Muscle of arm (tissue), 14 donors: ENCODE results near the gene CLDN14. TPM values are rescaled to one million over a fixed set of nuclear protein-coding genes. Genes with fewer than 3 reads are reported as not detected.

Source experiments
- DNase-seq: peaks from one replicate; pipeline ENCODE4 v3.0.0-alpha.2; 2013
- long read RNA-seq, 11 donors: transcript quantifications; one replicate each; lab custom pipeline, GENCODE V29; 2026
- polyA plus RNA-seq, 12 donors: library from polyadenylated mRNA; unstranded; fragments of 120-200 nt; gene quantifications; one replicate each; pipeline ENCODE4 v1.2.1, GENCODE V29; 2013; ENCODE audit not compliant: insufficient read length in 12 of 12

The CLDN14 gene
- 1 to 10 TPM in 8 of 12 donors, under 1 TPM in 2, not detected in 2; 0.49 to 8.5 (median 1.8) TPM for polyA plus RNA-seq
- long read RNA-seq, donor 1, result 0 reads
- long read RNA-seq, donor 2, partial matches to known transcripts, result 0 of 4 reads
- long read RNA-seq, donor 2, other reads (novel, unspliced or antisense), result 0 of 4 reads
- long read RNA-seq, donor 3, partial matches to known transcripts, result 0 of 1 reads
- long read RNA-seq, donor 3, other reads (novel, unspliced or antisense), result 0 of 1 reads
- long read RNA-seq, donor 4, partial matches to known transcripts, result 0 of 1 reads
- long read RNA-seq, donor 4, other reads (novel, unspliced or antisense), result 0 of 1 reads
- long read RNA-seq, donor 5, result 0 reads
- long read RNA-seq, donor 6, result 0 reads
- long read RNA-seq, donor 7, result 0 reads
- long read RNA-seq, donor 8, partial matches to known transcripts, result 0 of 3 reads
- long read RNA-seq, donor 8, other reads (novel, unspliced or antisense), result 0 of 3 reads
- long read RNA-seq, donor 9, result 0 reads
- long read RNA-seq, donor 10, partial matches to known transcripts, result 0 of 3 reads
- long read RNA-seq, donor 10, other reads (novel, unspliced or antisense), result 0 of 3 reads
- long read RNA-seq, donor 11, result 0 reads

DNA sequence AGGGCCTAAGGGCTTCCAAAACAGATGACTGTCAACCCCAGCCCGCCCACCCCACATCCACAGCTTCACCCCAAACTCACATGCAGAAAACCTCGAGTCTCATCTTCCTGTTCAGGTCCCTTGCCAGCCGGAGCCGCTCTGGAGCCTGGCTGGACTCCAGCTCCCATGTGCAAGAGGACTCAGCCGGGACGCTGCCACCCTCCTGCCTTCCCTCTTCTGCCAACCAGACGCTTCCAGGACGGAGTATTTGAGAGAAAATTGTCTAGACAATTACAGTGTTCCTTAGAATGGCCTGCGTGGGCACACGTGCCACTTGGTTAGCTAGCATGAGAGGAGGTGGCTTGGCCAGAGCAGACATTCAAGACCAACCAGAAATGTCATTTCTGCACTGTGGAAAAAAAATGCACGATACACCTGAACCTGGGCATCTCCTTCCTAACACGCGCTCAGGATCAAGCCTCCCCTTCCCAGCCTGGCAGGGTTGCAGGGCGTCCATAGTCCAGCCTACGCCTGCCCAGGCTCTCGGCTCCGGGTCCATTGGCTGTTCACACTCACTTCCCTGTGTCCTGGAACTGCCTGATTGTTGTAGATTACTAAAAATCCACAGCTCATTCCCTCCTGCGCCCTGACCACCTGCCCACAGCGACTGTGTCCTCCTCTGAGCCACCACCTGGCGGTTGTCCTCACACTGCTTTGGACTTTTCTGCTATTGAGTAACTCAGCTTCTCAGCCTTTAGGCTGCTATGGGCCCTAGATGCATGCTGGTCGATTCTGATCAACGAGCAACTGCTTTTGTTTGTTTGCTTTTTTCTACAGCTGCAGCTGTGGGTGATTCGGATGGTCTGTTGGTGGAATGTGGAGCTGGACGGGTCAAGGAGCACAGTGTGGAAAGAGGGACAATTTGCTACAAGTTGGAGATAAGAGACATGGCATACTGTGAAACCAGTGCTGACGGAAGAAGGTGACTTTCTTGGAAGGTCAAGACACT is at the start of gene CLDN14:
CLDN14 (minus strand) TSS at position 708 of the 988 bp plus-strand sequence. CDS start 18,427 bp downstream, outside the sequence.
- no peak for DNase-seq

DNA sequence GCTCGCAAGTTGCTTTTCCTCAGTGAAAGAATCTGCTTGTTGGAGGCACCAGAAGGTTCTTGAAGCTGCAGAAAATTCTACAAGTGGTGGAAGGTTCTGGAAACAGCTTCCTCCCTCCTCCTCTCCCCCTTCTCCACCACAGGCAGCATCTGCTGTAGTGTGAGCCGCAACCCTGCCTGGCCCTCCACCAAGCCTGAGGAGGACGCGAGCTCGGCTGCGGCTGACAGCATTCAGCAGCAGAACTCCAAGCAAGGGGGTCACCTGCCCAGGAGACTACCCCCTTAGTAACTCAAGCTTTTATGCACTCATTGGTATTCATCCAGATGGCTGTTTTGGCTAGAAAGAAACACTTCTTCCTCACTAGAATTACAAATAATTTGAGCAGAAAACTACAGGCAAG is 48.8 kb upstream of the CLDN14 start:
- no peak for DNase-seq

GRCh38 chr21:36527317-36527716 is 47.4 kb upstream of the CLDN14 start:
- no peak for DNase-seq

DNA sequence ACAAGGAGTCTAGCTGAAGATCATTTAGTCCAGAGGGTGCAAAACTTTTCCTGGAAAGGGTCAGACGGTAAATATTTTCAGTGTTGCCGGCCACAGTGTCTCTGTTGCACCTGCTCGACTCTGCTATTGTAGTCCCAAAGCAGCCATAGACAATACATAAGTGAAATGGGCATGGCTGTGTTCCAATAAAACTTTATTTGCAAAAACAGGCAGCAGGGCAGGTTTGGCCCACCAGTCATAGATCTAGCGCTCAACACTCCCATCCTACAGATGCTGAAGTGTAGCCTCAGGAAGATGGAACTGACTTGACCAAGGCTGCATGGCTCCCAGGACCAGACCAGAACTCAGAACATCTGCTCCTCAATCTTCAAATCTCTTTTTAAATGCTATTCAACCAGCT is 46.2 kb upstream of the CLDN14 start:
- DNase-seq, result no peak

- DNase-seq, result no peak
Measured at GRCh38 chr21:36524477-36524876, 44.6 kb upstream of the CLDN14 start.

DNA sequence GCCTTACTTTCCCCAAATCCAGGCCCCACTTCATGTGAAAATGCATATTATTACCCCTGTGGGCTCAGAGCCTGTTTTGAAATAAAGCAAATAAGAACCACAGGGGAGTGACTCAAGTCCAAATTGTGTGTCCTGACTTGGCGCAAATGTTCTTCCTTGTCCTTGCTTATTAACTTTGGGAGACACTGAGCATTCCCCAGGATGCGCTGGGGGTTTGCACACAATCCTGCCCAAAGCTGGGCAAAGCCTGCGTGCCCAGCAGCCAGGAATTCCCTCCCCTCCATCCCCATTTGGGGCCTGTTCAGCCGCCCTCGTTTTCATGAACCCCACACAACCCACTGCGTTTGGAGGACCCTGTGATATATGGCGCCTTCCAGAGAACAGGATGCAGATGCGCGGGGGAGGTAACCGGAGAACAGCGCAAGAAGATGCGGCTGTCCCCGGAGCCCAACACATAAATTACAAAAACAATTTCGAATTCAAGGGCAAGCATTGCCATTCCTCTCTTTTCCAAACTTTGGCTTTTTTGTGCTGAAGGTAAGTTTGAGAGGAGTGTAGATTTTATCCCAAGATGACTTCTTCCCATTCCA is 42.4 kb upstream of the CLDN14 start:
- DNase-seq, result no peak

DNA sequence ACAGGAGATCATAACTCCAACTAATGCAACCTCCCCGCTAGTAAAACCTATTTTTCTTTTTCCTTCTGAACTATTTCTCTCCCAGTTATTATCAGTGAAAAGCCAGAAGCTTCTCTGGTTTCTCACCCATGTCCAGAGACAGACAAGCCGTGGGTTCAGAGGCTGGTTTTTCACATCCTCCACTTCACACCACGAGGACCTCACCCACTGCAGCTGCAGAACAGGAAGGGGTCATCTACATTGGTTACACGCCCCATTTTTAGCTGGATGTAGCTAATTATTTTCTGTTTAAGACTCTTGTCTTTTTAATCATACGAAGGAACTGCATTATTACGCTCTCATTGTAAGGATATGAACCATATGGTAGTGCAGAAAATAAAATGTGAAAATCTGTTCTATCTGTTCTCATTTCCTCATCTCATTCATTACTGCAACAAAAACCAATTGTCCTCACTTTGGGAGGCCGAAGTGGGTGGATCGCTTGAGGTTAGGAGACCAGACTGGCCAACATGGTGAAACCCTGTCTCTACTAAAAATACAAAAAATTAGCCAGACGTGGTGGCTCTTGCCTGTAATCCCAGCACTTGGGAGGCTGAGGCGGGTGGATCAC is 39.1 kb upstream of the CLDN14 start:
- DNase-seq, result no peak

DNA sequence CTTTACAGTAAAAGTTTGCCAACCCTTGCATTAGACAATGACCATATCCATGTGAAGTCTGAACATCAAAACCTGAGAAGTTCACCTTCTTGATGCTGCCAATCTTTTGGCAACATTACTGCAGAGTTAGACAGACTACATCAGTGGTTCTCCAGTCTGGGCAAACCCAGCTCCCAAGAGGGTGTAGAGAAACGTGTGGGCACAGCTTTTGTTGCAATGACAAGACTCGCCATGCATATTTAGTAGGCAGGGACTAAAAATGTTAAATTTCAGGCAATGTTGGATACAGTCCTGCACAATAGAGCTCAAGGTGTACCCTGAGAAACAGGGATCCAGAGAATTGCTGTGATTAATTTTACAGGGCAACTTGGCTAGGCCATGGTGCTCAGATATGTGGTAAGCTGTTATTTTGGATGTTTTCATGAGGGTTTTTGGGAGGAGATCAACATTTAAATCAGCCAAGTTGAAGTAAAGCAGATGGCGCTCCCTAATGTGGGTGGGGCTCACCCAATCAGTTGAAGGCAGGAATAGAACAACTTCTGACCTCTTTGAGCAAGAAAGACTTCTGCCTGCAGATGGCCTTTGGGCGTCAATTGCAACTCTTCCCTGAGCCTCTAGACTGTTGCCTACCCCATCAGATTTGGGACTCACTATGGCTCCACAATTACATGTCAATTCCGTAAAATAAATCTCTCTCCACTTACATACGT is 37.6 kb upstream of the CLDN14 start:
- no peak for DNase-seq

- DNase-seq, result no peak
Measured at GRCh38 chr21:36516281-36516680, 36.4 kb upstream of the CLDN14 start.

DNA sequence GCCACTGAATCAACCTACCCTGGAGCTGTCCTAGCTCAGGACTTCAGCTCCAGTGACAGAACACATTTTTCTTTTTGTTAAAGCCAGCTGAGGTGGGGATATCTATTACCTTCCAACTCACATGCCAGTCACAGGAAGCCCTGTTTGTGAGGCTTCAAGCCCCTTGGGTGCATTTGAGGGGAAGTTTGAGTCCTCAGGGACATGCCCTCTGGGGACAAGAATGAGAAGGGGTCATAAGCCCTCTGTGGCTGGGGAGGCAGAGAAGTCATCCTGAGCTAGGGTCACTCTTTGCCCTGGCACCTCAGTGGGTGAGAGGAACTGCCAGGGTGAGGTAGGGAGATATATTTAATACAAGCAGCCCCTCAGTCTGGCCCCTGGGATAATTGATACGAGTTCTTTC is 33.5 kb upstream of the CLDN14 start:
- DNase-seq, result no peak

DNA sequence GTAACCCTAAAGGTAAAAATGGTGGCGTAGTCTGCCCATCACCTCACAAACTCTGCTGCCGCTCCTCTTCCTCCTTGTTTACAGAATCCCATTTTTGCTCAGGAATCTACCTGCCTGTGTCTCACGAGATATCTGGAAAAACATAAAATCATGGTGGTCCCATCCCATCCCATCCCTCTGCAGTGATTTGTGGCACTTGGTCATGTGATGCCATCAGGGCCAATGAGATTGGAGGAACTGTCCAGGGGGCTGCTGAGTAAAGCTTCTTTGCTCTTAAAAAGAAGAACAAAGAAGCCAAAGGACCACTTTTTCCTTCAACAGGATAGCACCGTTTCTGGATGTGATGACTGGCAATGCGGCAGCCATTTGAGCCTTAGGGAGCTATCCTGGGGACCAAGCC is 33.0 kb upstream of the CLDN14 start:
- DNase-seq, result no peak

DNA sequence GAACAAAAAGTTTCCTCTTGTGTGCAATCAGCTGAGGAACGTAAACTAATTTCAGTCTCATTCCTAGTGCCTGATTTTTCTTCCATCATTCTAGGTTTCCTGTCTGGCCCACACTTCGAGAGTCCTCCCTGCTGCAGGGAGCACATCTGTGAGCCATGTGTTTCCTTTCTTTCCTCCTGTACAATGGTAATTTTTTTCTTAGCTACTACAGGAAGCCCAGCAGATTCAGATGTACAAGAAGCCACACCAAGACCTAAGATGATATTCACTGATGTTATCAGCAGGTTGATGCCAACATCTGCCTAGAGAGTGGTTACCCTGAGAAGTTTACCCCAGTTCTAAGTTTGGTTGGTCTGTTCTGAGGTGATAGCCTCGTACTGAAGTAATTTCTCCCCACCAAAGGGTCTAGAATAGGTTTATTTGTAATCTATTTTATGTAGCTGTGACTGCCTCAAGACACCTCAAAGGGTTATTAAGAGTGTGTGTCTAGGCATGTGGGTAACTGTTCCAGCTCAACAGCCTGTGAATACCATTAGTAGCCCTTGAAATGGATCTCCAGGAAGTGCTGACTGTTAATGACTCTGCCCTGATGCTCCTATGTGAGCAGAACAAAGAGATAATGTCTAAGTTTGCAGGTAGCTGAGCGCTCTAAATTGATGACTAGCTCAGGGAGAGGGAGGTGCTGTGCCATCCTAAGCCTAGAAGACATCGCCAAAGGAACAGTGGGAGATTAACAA is 31.7 kb upstream of the CLDN14 start:
- no peak for DNase-seq

GRCh38 chr21:36510911-36511310 is 31.0 kb upstream of the CLDN14 start:
- DNase-seq, result no peak

GRCh38 chr21:36509973-36510664 is 30.2 kb upstream of the CLDN14 start:
- DNase-seq, result no peak

GRCh38 chr21:36508948-36509347 is 29.0 kb upstream of the CLDN14 start:
- DNase-seq, result no peak

- no peak for DNase-seq
Measured at GRCh38 chr21:36507397-36508018, 27.6 kb upstream of the CLDN14 start.

DNA sequence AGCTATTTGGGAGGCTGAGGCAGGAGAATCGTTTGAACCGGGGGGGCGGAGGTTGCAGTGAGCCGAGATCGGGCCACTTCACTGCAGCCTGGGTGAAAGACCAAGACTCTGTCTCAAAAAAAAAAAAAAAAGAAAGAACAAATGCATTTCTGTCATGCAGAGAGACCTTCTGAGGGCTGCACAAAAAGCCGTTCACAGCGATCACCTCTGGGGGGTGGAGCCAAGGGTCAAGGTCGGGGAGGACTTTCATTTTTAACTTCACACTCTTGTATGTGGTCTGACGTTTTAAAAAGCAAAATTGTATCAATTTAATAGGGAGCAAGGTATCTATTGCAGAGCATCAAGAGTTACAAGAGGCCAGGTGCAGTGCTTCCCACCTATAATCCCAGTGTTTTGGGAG is 26.6 kb upstream of the CLDN14 start:
- no peak for DNase-seq
